ENCODE measurements around the gene GRIK5. TPM values are rescaled to one million over a fixed set of nuclear protein-coding genes. Genes with fewer than 3 reads are reported as not detected.
A peak's percentile ranks its signal among the peaks of the same experiment; 100 is the strongest.

Gene GRIK5, protein sequence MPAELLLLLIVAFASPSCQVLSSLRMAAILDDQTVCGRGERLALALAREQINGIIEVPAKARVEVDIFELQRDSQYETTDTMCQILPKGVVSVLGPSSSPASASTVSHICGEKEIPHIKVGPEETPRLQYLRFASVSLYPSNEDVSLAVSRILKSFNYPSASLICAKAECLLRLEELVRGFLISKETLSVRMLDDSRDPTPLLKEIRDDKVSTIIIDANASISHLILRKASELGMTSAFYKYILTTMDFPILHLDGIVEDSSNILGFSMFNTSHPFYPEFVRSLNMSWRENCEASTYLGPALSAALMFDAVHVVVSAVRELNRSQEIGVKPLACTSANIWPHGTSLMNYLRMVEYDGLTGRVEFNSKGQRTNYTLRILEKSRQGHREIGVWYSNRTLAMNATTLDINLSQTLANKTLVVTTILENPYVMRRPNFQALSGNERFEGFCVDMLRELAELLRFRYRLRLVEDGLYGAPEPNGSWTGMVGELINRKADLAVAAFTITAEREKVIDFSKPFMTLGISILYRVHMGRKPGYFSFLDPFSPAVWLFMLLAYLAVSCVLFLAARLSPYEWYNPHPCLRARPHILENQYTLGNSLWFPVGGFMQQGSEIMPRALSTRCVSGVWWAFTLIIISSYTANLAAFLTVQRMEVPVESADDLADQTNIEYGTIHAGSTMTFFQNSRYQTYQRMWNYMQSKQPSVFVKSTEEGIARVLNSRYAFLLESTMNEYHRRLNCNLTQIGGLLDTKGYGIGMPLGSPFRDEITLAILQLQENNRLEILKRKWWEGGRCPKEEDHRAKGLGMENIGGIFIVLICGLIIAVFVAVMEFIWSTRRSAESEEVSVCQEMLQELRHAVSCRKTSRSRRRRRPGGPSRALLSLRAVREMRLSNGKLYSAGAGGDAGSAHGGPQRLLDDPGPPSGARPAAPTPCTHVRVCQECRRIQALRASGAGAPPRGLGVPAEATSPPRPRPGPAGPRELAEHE
- polyA plus RNA-seq: not detected

DNA sequence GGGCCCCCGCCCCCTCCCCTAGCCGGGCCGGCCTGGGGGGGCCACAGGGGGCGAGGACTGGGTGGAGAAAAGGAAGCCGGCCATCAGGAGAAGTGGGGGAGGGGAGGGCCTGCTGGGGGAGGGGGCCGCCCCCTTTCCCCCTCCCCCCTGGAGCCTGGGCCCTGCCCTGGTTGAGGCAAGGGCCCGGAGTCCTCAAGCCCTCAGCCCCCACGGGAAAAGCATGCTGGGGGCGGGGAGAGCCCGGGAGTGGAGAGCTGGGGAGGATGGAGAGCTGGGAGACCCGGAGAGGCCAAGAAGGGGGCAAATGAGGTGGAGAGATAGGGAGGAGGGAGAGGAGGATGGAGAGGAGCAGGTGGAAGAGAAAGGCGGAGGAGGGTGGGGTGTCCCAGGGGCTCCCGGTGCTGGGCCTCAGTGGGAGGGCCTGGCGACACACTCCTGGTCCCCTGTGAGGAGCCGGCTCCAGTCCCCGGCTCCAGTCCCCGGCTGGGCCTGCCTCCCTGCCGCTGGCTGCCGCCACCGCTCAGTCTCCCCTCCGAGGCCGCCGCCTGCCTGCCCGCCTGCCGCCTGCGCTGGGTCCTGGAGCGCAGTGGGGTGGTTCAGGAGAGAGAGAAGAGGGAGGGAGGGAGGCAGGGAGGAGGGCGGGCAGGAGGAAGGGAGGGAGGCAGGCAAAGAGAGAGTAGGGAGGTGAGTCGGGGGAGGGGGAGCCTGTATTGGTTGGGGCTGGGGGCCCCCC lies at the start of gene GRIK5:
Gene GRIK5, minus strand, starts transcription at position 588 of the 733 bp plus-strand sequence. CDS start 4,436 bp downstream, outside the sequence.
- Mint-ChIP-seq H3K9me3 (no peaks in the 10 kb centered on the region), H3K4me3 (no peak within 1 kb of the TSS), H3K27ac (peak within 1 kb of the TSS in 1 of 3 donors; percentile 6), H3K27me3 (peaks cover 8% of the 10 kb centered on the region), H3K4me1 (peaks cover 0 to 4% (median 2%) of the 10 kb centered on the region in 3 donors), H3K36me3 (no peaks in the 10 kb centered on the region)

DNA sequence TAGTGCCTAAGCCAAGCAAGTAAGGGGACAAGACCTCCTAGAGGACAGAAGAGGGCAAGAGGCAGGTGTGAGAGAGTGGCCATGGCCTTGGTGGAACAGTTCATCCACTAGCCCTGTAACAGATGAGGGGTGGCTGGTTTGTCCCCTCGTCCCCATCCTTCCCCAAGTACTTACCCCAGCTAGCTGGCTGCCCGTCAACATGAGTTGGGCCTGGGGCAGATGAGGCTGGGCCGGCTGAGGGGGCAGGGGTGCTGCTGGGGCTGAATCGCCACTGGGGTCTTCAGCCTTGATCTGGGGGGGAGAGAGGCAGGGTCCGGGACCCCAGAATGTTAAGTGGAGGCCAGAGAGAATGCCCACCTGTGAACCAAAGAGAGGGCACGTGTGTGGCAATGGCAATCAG lies 47.1 kb upstream of the GRIK5 start:
- peaks cover 45 to 67% (median 58%) of the 10 kb centered on the region in 3 donors for H3K4me1 Mint-ChIP-seq
- H3K4me3 Mint-ChIP-seq: peak overlapping the region in 1 of 4 donors; percentile 41

DNA sequence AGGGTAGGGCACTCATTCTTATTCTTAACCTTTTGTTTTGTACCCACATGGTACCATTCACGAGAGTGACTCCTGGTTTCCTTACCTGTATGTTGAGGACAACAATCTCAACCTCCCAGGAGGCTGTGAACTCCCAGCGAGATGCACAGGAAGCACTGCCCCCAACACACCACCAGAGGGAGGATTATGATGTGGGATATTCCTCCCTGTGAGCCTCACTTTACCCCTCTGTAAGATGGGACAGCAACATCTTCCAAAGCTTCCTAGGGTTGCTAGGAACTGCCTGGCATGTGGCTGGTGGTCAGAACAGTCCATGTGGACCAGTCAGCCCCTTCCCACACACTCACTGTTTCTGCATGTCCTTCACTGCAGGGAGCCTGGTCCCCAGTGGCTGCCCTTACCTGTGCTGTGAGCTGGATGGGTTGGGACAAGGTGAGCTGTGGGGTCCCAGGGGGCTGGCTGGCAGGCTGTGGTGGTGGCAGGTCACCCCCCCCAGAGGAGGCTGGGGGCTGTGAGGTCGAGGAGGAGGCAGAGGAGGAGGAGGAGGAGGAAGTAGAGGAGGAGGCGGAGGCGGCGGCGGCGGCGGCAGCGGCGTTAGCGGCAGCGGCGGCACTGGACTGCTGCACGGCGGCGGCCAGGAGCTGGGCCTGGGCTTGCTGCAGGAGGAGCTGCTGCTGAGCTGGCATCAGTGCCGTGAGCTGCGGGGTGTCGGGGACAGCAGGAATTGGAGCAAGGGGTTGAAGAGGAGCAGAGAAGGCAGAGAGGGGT lies 46.5 kb upstream of the GRIK5 start:
- Mint-ChIP-seq H3K4me1 (peaks cover 45 to 68% (median 58%) of the 10 kb centered on the region in 3 donors), H3K27ac (peak overlapping the region; percentile 88 to 97 (median 96)), H3K27me3 (no peaks in the 10 kb centered on the region), H3K4me3 (peak overlapping the region in 3 of 4 donors; percentile 31 to 56 (median 41)), H3K36me3 (no peaks in the 10 kb centered on the region), H3K9me3 (no peaks in the 10 kb centered on the region)

More for the DNA sequence above, 47.1 kb upstream of the GRIK5 start:
- no peaks in the 10 kb centered on the region for H3K36me3 Mint-ChIP-seq
- H3K27ac Mint-ChIP-seq: peak overlapping the region in 2 of 3 donors; percentile 71 to 88
- H3K9me3 Mint-ChIP-seq: no peaks in the 10 kb centered on the region
- no peaks in the 10 kb centered on the region for H3K27me3 Mint-ChIP-seq

DNA sequence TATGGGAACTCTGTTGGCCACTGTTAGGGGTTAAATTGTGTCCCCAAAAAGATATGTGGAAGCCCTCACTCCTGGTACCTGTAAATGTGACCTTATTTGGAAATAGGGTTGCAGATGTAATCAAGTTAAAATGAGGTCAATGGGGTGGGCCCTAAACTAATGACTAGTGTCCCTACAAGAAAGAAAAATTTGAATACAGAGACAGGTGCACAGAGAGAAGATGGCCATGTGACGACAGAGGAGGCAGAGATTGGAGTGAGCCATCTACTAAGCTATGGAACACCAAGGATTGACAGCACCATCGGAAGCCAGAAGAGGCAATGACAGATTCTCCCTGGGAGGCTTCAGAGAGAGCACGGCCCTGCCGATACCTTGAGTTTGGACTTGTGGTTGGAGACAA lies 45.7 kb upstream of the GRIK5 start:
- Mint-ChIP-seq H3K27ac (peak overlapping the region; percentile 88 to 97 (median 96)), H3K4me1 (peaks cover 44 to 70% (median 64%) of the 10 kb centered on the region in 3 donors), H3K36me3 (no peaks in the 10 kb centered on the region), H3K4me3 (peak overlapping the region in 3 of 4 donors; percentile 31 to 38 (median 36)), H3K9me3 (no peaks in the 10 kb centered on the region), H3K27me3 (no peaks in the 10 kb centered on the region)

DNA sequence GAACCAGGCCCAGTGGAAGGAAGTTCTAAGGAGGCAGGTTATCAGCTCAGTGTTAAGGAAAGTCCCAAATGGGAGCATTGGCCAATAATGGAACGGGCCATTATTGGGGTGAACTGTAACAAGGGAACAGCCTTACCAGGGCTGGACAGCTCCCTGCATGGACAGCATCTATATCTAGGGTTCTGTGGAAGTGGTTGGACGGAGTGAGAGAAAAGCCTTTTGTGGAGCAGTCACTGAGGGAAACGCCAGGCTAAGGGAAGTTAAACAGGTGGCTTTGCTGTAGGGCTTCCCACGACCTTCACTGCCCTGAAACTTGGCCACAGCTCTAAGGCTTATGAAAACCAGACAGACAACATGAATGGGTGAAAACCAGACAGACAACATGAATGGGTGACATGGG lies 45.2 kb upstream of the GRIK5 start:
- Mint-ChIP-seq H3K4me3 (peak overlapping the region in 3 of 4 donors; percentile 31 to 93 (median 91)), H3K9me3 (no peaks in the 10 kb centered on the region), H3K27me3 (no peaks in the 10 kb centered on the region), H3K27ac (peak overlapping the region; percentile 88 to 97 (median 96)), H3K4me1 (peaks cover 41 to 70% (median 67%) of the 10 kb centered on the region in 3 donors), H3K36me3 (no peaks in the 10 kb centered on the region)

DNA sequence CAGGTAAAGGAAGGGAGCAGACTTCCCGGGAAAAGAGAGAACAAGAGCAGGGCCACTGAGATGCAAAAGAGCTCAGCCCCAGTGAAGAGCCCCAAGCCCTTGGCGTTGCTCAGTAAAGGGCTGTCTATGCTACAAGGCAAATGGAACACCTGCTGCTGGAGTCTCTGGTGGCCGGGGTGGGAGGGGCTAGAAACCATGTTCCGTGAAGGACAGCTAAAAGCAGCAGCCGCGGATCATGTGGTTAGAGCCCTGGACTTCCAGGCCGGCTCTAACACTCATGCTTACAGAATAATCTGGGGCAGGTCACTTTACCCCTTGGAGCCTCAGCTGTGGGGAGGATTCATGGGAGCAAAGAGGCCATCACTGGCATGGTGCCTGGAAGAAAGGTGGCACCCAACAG lies 44.4 kb upstream of the GRIK5 start:
- H3K9me3 Mint-ChIP-seq: no peaks in the 10 kb centered on the region
- peak overlapping the region; percentile 88 to 97 (median 96) for H3K27ac Mint-ChIP-seq
- H3K4me3 Mint-ChIP-seq: peak overlapping the region; percentile 31 to 93 (median 80)
- peaks cover 41 to 73% (median 69%) of the 10 kb centered on the region in 3 donors for H3K4me1 Mint-ChIP-seq
- H3K36me3 Mint-ChIP-seq: no peaks in the 10 kb centered on the region
- H3K27me3 Mint-ChIP-seq: no peaks in the 10 kb centered on the region

DNA sequence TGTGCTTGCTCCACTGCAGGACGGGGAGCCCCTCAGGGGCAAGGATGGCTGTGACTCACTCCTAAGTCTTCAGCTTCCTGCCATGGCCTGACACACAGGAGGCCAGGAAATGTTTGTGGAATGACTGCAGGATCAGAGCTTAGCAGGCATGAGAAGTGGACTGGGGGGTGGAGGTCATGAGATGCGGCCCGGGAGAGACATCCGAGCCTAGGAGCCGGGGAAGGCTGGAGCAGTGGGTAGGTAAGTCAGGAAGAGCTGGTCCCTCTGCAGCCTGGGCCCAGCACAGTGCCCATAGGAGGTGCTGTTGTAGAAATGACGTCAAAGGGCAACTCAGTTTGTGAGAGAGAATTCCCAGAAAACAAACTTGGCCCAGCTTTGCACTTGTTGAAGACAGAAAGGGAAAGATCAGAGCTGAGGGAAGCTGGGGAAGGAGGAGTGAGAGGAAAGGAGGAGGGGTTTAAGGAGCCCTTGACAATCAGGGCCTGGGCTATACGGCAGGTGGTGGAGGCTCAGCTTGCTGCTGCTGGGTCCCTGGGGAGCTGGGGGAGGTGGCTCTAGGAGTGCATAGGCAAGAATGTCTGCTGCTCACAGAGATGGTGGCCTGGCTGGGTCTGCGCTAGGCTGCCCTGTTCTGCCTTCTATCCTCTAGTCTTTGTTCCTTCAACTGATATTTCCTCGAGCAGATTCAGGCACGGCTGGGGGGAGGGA lies 43.8 kb upstream of the GRIK5 start:
- Mint-ChIP-seq H3K4me3 (peak overlapping the region; percentile 31 to 93 (median 80)), H3K27me3 (no peaks in the 10 kb centered on the region), H3K27ac (peak overlapping the region; percentile 88 to 97 (median 96)), H3K36me3 (no peaks in the 10 kb centered on the region), H3K9me3 (no peaks in the 10 kb centered on the region), H3K4me1 (peaks cover 43 to 78% (median 73%) of the 10 kb centered on the region in 3 donors)

DNA sequence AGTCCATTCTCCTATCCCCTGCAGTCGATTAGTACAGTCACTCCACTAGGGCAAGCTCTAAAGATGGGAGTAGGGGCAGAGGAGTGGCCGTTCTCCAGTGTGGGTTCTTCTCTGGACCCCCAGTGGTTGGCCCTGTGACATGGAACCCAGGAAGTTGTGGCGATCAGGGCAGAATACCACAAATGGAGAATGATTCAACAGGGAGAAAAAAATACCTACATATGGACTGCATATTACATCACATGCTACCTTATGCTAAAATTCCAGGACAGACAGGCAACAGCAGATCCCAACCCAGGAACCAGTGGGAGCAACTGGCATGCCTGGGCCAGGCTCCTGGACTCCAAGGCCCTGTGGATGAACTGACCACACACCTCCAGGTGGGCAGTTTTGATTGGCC lies 41.8 kb upstream of the GRIK5 start:
- Mint-ChIP-seq H3K9me3 (no peaks in the 10 kb centered on the region), H3K4me3 (no peak overlapping the region), H3K36me3 (no peaks in the 10 kb centered on the region), H3K27me3 (no peaks in the 10 kb centered on the region), H3K4me1 (peaks cover 44 to 64% (median 63%) of the 10 kb centered on the region in 3 donors), H3K27ac (peak overlapping the region in 2 of 3 donors; percentile 76 to 91)

DNA sequence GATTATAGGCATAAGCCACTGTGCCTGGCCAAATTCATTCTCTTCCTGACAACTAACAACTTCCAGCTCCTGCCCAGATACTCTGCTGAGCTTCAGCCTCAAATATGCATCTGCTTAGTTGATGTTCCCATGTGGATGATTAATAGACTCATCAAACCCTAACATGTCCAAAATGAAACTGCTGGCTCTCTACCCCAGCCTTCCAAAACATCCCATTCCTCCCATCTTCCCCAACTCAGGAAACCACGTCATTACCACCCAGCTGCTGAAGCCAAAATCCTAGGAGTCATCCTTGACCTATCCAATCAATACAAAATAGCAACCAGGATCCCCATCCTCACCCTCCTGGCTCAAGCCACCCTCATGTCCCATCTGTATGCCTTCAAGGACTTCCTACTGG lies 41.4 kb upstream of the GRIK5 start:
- H3K4me1 Mint-ChIP-seq: peaks cover 44 to 62% (median 61%) of the 10 kb centered on the region in 3 donors
- peak overlapping the region in 1 of 4 donors; percentile 54 for H3K4me3 Mint-ChIP-seq
- H3K27me3 Mint-ChIP-seq: no peaks in the 10 kb centered on the region
- H3K36me3 Mint-ChIP-seq: no peaks in the 10 kb centered on the region
- H3K9me3 Mint-ChIP-seq: no peaks in the 10 kb centered on the region
- peak overlapping the region in 2 of 3 donors; percentile 19 to 91 for H3K27ac Mint-ChIP-seq

DNA sequence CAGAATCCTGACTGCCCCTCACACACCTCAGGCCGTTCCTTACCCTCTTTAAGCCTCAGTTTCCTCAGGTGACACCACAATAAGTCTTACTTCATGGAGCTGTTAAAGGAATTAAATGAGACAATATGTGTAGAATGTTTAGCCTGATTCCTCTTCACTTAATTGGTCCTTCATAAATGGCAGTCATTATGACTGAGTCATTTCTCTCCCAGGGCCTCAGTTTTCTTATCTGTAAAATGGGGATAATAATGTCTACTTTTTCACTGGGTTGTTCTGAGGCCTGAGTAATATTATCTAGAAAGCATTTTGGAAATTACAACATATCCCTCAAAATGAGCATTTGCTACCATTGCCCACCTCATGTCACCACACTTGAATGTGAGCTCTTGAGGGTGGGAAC lies 40.7 kb upstream of the GRIK5 start:
- Mint-ChIP-seq H3K4me3 (peak overlapping the region in 1 of 4 donors; percentile 55), H3K4me1 (peaks cover 40 to 59% (median 55%) of the 10 kb centered on the region in 3 donors), H3K27ac (peak overlapping the region in 2 of 3 donors; percentile 16 to 19), H3K27me3 (no peaks in the 10 kb centered on the region), H3K36me3 (no peaks in the 10 kb centered on the region), H3K9me3 (no peaks in the 10 kb centered on the region)

DNA sequence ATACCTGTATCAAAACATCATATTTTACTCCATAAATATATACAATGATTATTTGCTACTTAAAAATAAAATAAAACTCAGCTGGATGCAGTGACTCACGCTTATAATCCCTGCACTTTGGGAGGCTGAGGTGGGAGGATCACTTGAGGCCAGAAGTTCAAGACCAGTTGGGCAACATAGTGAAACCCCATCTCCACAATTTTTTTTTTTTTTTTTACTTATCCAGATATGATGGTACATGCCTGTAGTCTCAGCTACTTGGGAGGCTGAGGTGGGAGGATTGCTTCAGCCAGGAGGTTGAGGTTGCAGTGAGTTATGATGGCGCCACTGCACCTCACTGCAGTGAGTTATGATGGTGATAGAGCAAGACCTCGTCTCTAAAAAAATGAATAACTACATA lies 39.9 kb upstream of the GRIK5 start:
- H3K27ac Mint-ChIP-seq: peak overlapping the region in 1 of 3 donors; percentile 57
- no peaks in the 10 kb centered on the region for H3K36me3 Mint-ChIP-seq
- H3K27me3 Mint-ChIP-seq: no peaks in the 10 kb centered on the region
- peaks cover 33 to 56% (median 53%) of the 10 kb centered on the region in 3 donors for H3K4me1 Mint-ChIP-seq
- H3K9me3 Mint-ChIP-seq: no peaks in the 10 kb centered on the region
- H3K4me3 Mint-ChIP-seq: no peak overlapping the region

DNA sequence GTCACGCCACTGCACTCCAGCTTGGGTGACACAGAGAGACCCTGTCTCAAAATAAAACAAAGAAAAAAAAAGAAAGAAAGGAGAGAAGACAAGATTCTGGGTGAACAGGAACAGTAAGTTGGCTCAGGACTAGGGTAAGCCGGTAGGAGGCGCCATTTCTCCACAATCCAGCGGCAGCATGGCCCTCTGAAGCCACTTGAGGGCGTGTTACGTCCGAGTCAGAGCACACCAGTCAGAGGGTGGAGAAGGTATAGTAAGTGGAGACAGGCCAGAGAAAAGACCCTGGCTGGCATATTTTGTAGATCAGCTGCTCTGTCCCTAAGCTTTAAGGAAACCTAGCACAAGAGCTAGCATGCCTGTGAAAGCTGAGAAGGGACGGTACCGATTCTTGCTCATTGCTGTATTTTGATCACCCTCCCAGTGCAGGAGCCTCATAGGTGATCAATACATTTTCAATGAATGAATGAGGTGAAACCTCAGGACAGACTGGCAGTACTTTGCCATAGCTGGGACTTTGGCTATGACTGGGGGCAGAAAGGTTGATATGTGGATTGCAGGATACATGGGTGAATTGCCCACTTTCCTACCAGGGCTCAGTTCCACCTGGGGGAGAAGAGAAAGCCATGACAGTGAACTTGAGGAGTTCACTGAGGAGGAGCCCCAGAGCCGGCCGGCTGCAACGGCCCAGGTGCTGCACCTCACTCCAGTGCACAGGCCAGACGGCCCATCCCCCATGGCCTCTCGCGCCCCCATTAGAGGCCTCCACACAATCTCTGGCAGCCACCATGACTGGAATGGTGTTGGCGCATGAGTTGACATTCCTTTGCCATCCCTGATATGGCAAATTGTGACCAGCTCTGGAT lies 38.8 kb upstream of the GRIK5 start:
- H3K27me3 Mint-ChIP-seq: no peaks in the 10 kb centered on the region
- H3K9me3 Mint-ChIP-seq: no peaks in the 10 kb centered on the region
- H3K27ac Mint-ChIP-seq: peak overlapping the region in 2 of 3 donors; percentile 51 to 57
- H3K4me3 Mint-ChIP-seq: peak overlapping the region; percentile 4 to 85 (median 40)
- peaks cover 22 to 50% (median 43%) of the 10 kb centered on the region in 3 donors for H3K4me1 Mint-ChIP-seq
- H3K36me3 Mint-ChIP-seq: no peaks in the 10 kb centered on the region
